Dermis microvascular lymphatic vessel endothelial cell (primary cell): ENCODE data around the gene ZDHHC23. TPM values are rescaled to one million over a fixed set of nuclear protein-coding genes. Genes with fewer than 3 reads are reported as not detected.
A peak's percentile ranks its signal among the peaks of the same experiment; 100 is the strongest.

Source experiments
- DNase-seq, 2 donors: peaks; one replicate each; pipeline versions ENCODE4 v3.0.0 to v3.0.0-alpha.2; 2010; ENCODE audit warnings: low read depth in 2 of 2
- total RNA-seq: library from RNA; depleted of rRNA; stranded (reverse); fragments of >200 nt; gene quantifications from 2 replicates; pipeline ENCODE4 v1.2.1, GENCODE V29; 2014

ZDHHC23 gene
- total RNA-seq = 10.5 and 18.0 TPM in 2 replicates

GRCh38 chr3:113947372-113948014 lies at the start of gene ZDHHC23:
ZDHHC23 (plus strand) TSS chr3:113948013; CDS start chr3:113948803, 790 bp downstream.
- DNase-seq = peak; percentile 56 to 68

- no peak for DNase-seq
Observed at GRCh38 chr3:113898892-113899291, 48.9 kb upstream of the ZDHHC23 start.

- DNase-seq = no peak
Observed at GRCh38 chr3:113906568-113907140, 41.2 kb upstream of the ZDHHC23 start.

GRCh38 chr3:113908133-113908532 lies 39.7 kb upstream of the ZDHHC23 start:
- DNase-seq = no peak

- no peak for DNase-seq
Observed at GRCh38 chr3:113910966-113911365, 36.8 kb upstream of the ZDHHC23 start.

- peak; percentile 69 to 77 for DNase-seq
Observed at GRCh38 chr3:113912552-113913236, 35.1 kb upstream of the ZDHHC23 start.

GRCh38 chr3:113914646-113915045 lies 33.2 kb upstream of the ZDHHC23 start:
- DNase-seq = no peak

GRCh38 chr3:113927556-113927955 lies 20.3 kb upstream of the ZDHHC23 start:
- no peak for DNase-seq

GRCh38 chr3:113946831-113947230 lies 982 bp upstream of the ZDHHC23 start:
- no peak for DNase-seq

- DNase-seq = peak in 1 of 2 donors; percentile 7
Observed at GRCh38 chr3:113948015-113948917, 453 bp downstream of the ZDHHC23 start.

GRCh38 chr3:113952921-113953320 lies 5.1 kb downstream of the ZDHHC23 start:
- no peak for DNase-seq

GRCh38 chr3:113953677-113954076 lies 5.9 kb downstream of the ZDHHC23 start:
- peak in 1 of 2 donors; percentile 33 for DNase-seq

- DNase-seq = no peak
Observed at GRCh38 chr3:113954091-113954685, 6.4 kb downstream of the ZDHHC23 start.

- no peak for DNase-seq
Observed at GRCh38 chr3:113963879-113964278, 16.1 kb downstream of the ZDHHC23 start.

- no peak for DNase-seq
Observed at GRCh38 chr3:113966172-113966571, 18.4 kb downstream of the ZDHHC23 start.

- DNase-seq = no peak
Observed at GRCh38 chr3:113968986-113969385, 21.2 kb downstream of the ZDHHC23 start.

- DNase-seq = no peak
Observed at GRCh38 chr3:113977822-113978221, 30.0 kb downstream of the ZDHHC23 start.

GRCh38 chr3:113979916-113980315 lies 32.1 kb downstream of the ZDHHC23 start:
- no peak for DNase-seq

- DNase-seq = no peak
Observed at GRCh38 chr3:113981803-113982202, 34.0 kb downstream of the ZDHHC23 start.

GRCh38 chr3:113983544-113983943 lies 35.7 kb downstream of the ZDHHC23 start:
- no peak for DNase-seq

GRCh38 chr3:113985541-113985940 lies 37.7 kb downstream of the ZDHHC23 start:
- peak in 1 of 2 donors; percentile 12 for DNase-seq
